ENCODE results near the gene BEGAIN.

- TF ChIP-seq POLR2A (IDR thresholded peaks at IDR 0.05; ENCODE audit: low read length) (no peak), GATA1 (IDR thresholded peaks at IDR 0.05; ENCODE audit: low read depth, low read length) (no peak)
Observed at GRCh38 chr14:100558226-100558625, 29.0 kb downstream of the BEGAIN start.
